GM23248 (cell line): ENCODE measurements around the gene SMYD3. TPM values are rescaled to one million over a fixed set of nuclear protein-coding genes. Genes with fewer than 3 reads are reported as not detected.

Source experiments
- DNase-seq: peaks from one replicate; pipeline ENCODE4 v3.0.0-alpha.2; 2015
- H2AFZ ChIP-seq: fragments of 200-600 bp; sonication (generic); 2 replicates; pipeline ENCODE4 v1.6.1; 2016; ENCODE audit warnings: antibody characterized with exemption
- H3F3A ChIP-seq: fragments of 200-600 bp; sonication (generic); 2 replicates; pipeline ENCODE4 v1.6.1; 2016; ENCODE audit warnings: mild to moderate bottlenecking, antibody characterized with exemption, mixed run types; ENCODE audit not compliant: insufficient read depth
- H3K27ac ChIP-seq: fragments of 200-600 bp; sonication (generic); 2 replicates; pipeline ENCODE4 v1.5.1; 2016; ENCODE audit warnings: mild to moderate bottlenecking
- H3K27me3 ChIP-seq: fragments of 200-600 bp; sonication (generic); replicated peaks from 2 replicates; pipeline ENCODE4 v1.6.1; 2016; ENCODE audit warnings: mild to moderate bottlenecking; ENCODE audit not compliant: insufficient read depth
- H3K36me3 ChIP-seq: fragments of 200-600 bp; sonication (generic); 2 replicates; pipeline ENCODE4 v1.6.1; 2016; ENCODE audit warnings: low read depth, mild to moderate bottlenecking
- H3K4me1 ChIP-seq: fragments of 200-600 bp; sonication (generic); 2 replicates; pipeline ENCODE4 v1.6.1; 2016; ENCODE audit warnings: mild to moderate bottlenecking; ENCODE audit not compliant: insufficient read depth
- H3K4me2 ChIP-seq: fragments of 200-600 bp; sonication (generic); one replicate; pipeline ENCODE4 v1.6.1; 2016; ENCODE audit warnings: mild to moderate bottlenecking; ENCODE audit not compliant: unreplicated experiment
- H3K4me3 ChIP-seq: fragments of 200-600 bp; sonication (generic); 2 replicates; pipeline ENCODE4 v1.5.1; 2016; ENCODE audit warnings: mild to moderate bottlenecking
- H3K79me2 ChIP-seq: fragments of 200-600 bp; sonication (generic); 2 replicates; pipeline ENCODE4 v1.6.1; 2016; ENCODE audit warnings: mild to moderate bottlenecking; ENCODE audit not compliant: insufficient read depth
- H3K9ac ChIP-seq: fragments of 200-600 bp; sonication (generic); 2 replicates; pipeline ENCODE4 v1.6.1; 2016; ENCODE audit warnings: mild to moderate bottlenecking
- H3K9me2 ChIP-seq: fragments of 200-600 bp; sonication (generic); 2 replicates; pipeline ENCODE4 v1.6.1; 2016; ENCODE audit warnings: mixed run types, mild to moderate bottlenecking, moderate library complexity; ENCODE audit not compliant: insufficient read depth
- H3K9me3 ChIP-seq: fragments of 200-600 bp; sonication (generic); one replicate; pipeline ENCODE4 v1.6.1; 2017; ENCODE audit warnings: low read depth
- H4K20me1 ChIP-seq: fragments of 200-600 bp; sonication (generic); 2 replicates; pipeline ENCODE4 v1.6.0; 2016; ENCODE audit not compliant: insufficient read depth
- EZH2 ChIP-seq: fragments of 200-600 bp; sonication (generic); IDR thresholded peaks from 2 replicates; pipeline ENCODE4 v1.6.1; 2018; ENCODE audit warnings: antibody characterized with exemption, mild to moderate bottlenecking; ENCODE audit not compliant: insufficient read depth, poor library complexity, severe bottlenecking
- EZH2phosphoT487 ChIP-seq: fragments of 200-600 bp; sonication (generic); IDR thresholded peaks from 2 replicates; pipeline ENCODE4 v1.6.1; 2018; ENCODE audit warnings: antibody characterized with exemption, moderate library complexity, mild to moderate bottlenecking, low read depth; ENCODE audit not compliant: insufficient read depth
- WGBS, 2 experiments: methylation state at CpG; one replicate each; pipeline ENCODE4 v1.1.6; 2015 to 2017; ENCODE audit warnings: low lambda C conversion rate in 2 of 2, low coverage in 1 of 2; ENCODE audit errors: missing lambda C conversion rate in 2 of 2; 5-methylcytosine and 5-hydroxymethylcytosine counted together
- in situ Hi-C: fragments of 300-500 bp; cut with MboI; formaldehyde crosslinking; loops from 2 replicates; pipeline ENCODE4 v1.15.0; 2020
- polyA plus RNA-seq: library from polyadenylated mRNA; unstranded; fragments of >200 nt; fragmentation: Nextera tagmentation; extraction: Ambion mirVana; gene quantifications from 2 replicates; pipeline ENCODE4 v1.2.1, GENCODE V29; 2016
- total RNA-seq: library from RNA; depleted of rRNA; stranded (reverse); fragments of >200 nt; shearing (Covaris generic); gene quantifications from 2 replicates; pipeline ENCODE4 v1.2.3, GENCODE V29; 2014

The SMYD3 gene
- total and polyA plus RNA-seq, 2 experiments from 2014 or later: 32.1 to 44.8 TPM

GRCh38 chr1:246479061-246479460 lies 28.0 kb downstream of the SMYD3 start:
- TF ChIP-seq EZH2 (no peak), EZH2phosphoT487 (no peak)
- H3K4me2 ChIP-seq: no peak overlapping the region
- H3K27ac ChIP-seq: no peak overlapping the region
- no peaks in the 10 kb centered on the region for H4K20me1 ChIP-seq
- peaks cover 20% of the 10 kb centered on the region for H3K4me1 ChIP-seq
- no peak overlapping the region for H2AFZ ChIP-seq
- no peak overlapping the region for H3K4me3 ChIP-seq
- no peaks in the 10 kb centered on the region for H3K9me3 ChIP-seq
- no peak overlapping the region for H3K9ac ChIP-seq
- in situ Hi-C loops: no loop called here
- no peaks in the 10 kb centered on the region for H3K27me3 ChIP-seq
- no peaks in the 10 kb centered on the region for H3K9me2 ChIP-seq
- 90 to 100% methylated on average over 2 of the region's 2 CpGs for WGBS, 2 experiments
- H3K36me3 ChIP-seq: no peaks in the 10 kb centered on the region
- H3F3A ChIP-seq: 0 out of 2 replicates have a peak, but pooled peaks cover 5% of the 10 kb centered on the region
- peaks cover 13% of the 10 kb centered on the region for H3K79me2 ChIP-seq
- DNase-seq: no peak

- H3K79me2 ChIP-seq: peaks cover 9% of the 10 kb centered on the region
- no peaks in the 10 kb centered on the region for H3K27me3 ChIP-seq
- 83 to 86% methylated on average over 2 of the region's 2 CpGs for WGBS, 2 experiments
- in situ Hi-C loops: no loop called here
- no peak overlapping the region for H3K4me2 ChIP-seq
- H4K20me1 ChIP-seq: no peaks in the 10 kb centered on the region
- H3K27ac ChIP-seq: no peak overlapping the region
- H3F3A ChIP-seq: no peaks in the 10 kb centered on the region
- DNase-seq: no peak
- H3K9me3 ChIP-seq: no peaks in the 10 kb centered on the region
- no peaks in the 10 kb centered on the region for H3K9me2 ChIP-seq
- no peak overlapping the region for H3K9ac ChIP-seq
- H3K4me3 ChIP-seq: no peak overlapping the region
- TF ChIP-seq EZH2 (no peak), EZH2phosphoT487 (no peak)
- peaks cover 9% of the 10 kb centered on the region for H3K4me1 ChIP-seq
- no peak overlapping the region for H2AFZ ChIP-seq
- H3K36me3 ChIP-seq: no peaks in the 10 kb centered on the region
Observed at GRCh38 chr1:246477634-246478033, 29.4 kb downstream of the SMYD3 start.

- in situ Hi-C loops: no loop called here
- DNase-seq: peak; percentile 18
- TF ChIP-seq EZH2 (no peak), EZH2phosphoT487 (no peak)
Observed at GRCh38 chr1:246476771-246477170, 30.3 kb downstream of the SMYD3 start.

DNA sequence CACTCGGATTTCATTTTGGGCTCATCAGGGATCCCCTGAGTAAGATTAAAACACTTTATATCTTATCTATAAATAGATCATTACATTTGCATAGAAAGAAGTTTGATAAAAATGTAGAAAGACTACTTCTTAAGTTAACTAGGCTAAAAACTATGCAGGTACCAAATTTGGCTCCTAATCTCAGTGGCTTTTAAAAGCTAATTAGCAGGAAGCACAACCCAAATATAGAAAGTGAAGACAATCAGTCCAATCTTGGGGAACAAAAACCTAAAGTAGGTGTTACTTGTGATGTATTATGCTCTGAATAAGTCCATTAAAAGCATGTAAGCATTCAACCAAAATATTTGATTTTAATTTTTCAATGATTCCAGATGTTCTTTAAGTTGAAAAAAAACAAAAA lies 35.4 kb downstream of the SMYD3 start:
- H4K20me1 ChIP-seq: no peaks in the 10 kb centered on the region
- 70 to 71% methylated on average over 1 of the region's 1 CpG for WGBS, 2 experiments
- in situ Hi-C loops: loop anchor here (25.0 kb wide), 2 partner anchors 459 to 1334 kb away; no protein-coding TSS in a partner anchor

More at GRCh38 chr1:246476771-246477170, 30.3 kb downstream of the SMYD3 start:
- Histone ChIP-seq H3K79me2 (peaks cover 2% of the 10 kb centered on the region), H3K4me1 (peaks cover 8% of the 10 kb centered on the region; the same call in 1 of the 2 replicates), H2AFZ (no peak overlapping the region), H3K9me3 (no peaks in the 10 kb centered on the region), H3K27me3 (no peaks in the 10 kb centered on the region), H3K4me3 (no peak overlapping the region), H3K4me2 (no peak overlapping the region), H4K20me1 (no peaks in the 10 kb centered on the region), H3K36me3 (no peaks in the 10 kb centered on the region), H3K9ac (no peak overlapping the region), H3K27ac (no peak overlapping the region), H3F3A (no peaks in the 10 kb centered on the region), H3K9me2 (no peaks in the 10 kb centered on the region)
- 32 to 56% methylated on average over 1 of the region's 1 CpG for WGBS, 2 experiments

GRCh38 chr1:246470585-246470984 lies 36.5 kb downstream of the SMYD3 start:
- Histone ChIP-seq H3K9me3 (no peaks in the 10 kb centered on the region), H2AFZ (no peak overlapping the region), H3K9me2 (no peaks in the 10 kb centered on the region), H4K20me1 (no peaks in the 10 kb centered on the region), H3K4me3 (no peak overlapping the region), H3K4me1 (no peaks in the 10 kb centered on the region), H3F3A (no peaks in the 10 kb centered on the region), H3K4me2 (no peak overlapping the region), H3K27me3 (no peaks in the 10 kb centered on the region), H3K27ac (no peak overlapping the region), H3K36me3 (no peaks in the 10 kb centered on the region), H3K9ac (no peak overlapping the region), H3K79me2 (peaks cover 4% of the 10 kb centered on the region; the same call in 1 of the 2 replicates)
- DNase-seq: no peak
- TF ChIP-seq EZH2 (no peak), EZH2phosphoT487 (no peak)
- in situ Hi-C loops: loop anchor here (25.0 kb wide), 2 partner anchors 458 to 1333 kb away; no protein-coding TSS in a partner anchor
- WGBS, 2 experiments: 89 to 100% methylated on average over 1 of the region's 1 CpG

More for the DNA sequence above, 35.4 kb downstream of the SMYD3 start:
- Histone ChIP-seq H3F3A (no peaks in the 10 kb centered on the region), H3K27ac (no peak overlapping the region), H3K9me2 (no peaks in the 10 kb centered on the region), H3K36me3 (no peaks in the 10 kb centered on the region), H2AFZ (no peak overlapping the region), H3K4me1 (peaks cover 3% of the 10 kb centered on the region; the same call in 1 of the 2 replicates), H3K9ac (no peak overlapping the region), H3K4me3 (no peak overlapping the region), H3K4me2 (no peak overlapping the region), H3K9me3 (no peaks in the 10 kb centered on the region), H3K27me3 (no peaks in the 10 kb centered on the region), H3K79me2 (peaks cover 4% of the 10 kb centered on the region; the same call in 1 of the 2 replicates)
- DNase-seq: no peak
- TF ChIP-seq EZH2phosphoT487 (no peak), EZH2 (no peak)
